ENCODE results near the gene AQP3. TPM values are rescaled to one million over a fixed set of nuclear protein-coding genes. Genes with fewer than 3 reads are reported as not detected.

AQP3 gene
- total RNA-seq, 1 experiment from 2014 or later, result 24.8 TPM

- Histone ChIP-seq H3K36me3 (ENCODE audit: control insufficient read depth, insufficient read depth, low read length) (peaks cover 6% of the 10 kb centered on the region), H3K4me3 (ENCODE audit: low read depth, low read length) (no peak overlapping the region), H3K9me3 (no peaks in the 10 kb centered on the region), H3K27me3 (replicated peaks; ENCODE audit: control insufficient read depth, insufficient read depth, low read length) (no peaks in the 10 kb centered on the region), H3K4me1 (peaks cover 8% of the 10 kb centered on the region; the same call in 1 of the 2 replicates)
- Mint-ChIP-seq H3K4me1 (ENCODE audit: low read depth, unreplicated experiment) (peaks cover 10% of the 10 kb centered on the region), H3K36me3 (ENCODE audit: insufficient read depth, unreplicated experiment) (peaks cover 47% of the 10 kb centered on the region), H3K4me3 (ENCODE audit: unreplicated experiment) (no peak overlapping the region), H3K9me3 (ENCODE audit: unreplicated experiment) (no peaks in the 10 kb centered on the region), H3K27me3 (ENCODE audit: insufficient read depth, unreplicated experiment) (no peaks in the 10 kb centered on the region), H3K27ac (ENCODE audit: unreplicated experiment) (no peak overlapping the region)
- no peak for DNase-seq
- TF ChIP-seq CTCF (IDR thresholded peaks at IDR 0.05; ENCODE audit: insufficient read depth in 1 of 2, low read depth in 1 of 2, low read length in 1 of 2, severe bottlenecking in 1 of 2, unreplicated experiment in 1 of 2), result no peak
- BruUV-seq (replicated peaks), result no TSS peak
- POLR2A ChIA-PET, result no interaction called here
- intact Hi-C loops (cut with micrococcal nuclease; ENCODE audit: unreplicated experiment), result no loop called here
- CTCF ChIA-PET, result no interaction called here
Observed at GRCh38 chr9:33468797-33469621, 21.6 kb upstream of the AQP3 start.

- BruUV-seq (replicated peaks), result no TSS peak
- peaks cover 46% of the 10 kb centered on the region for H3K36me3 Mint-ChIP-seq (ENCODE audit: insufficient read depth, unreplicated experiment)
- H3K4me3 Mint-ChIP-seq (ENCODE audit: unreplicated experiment), result no peak overlapping the region
- peaks cover 8% of the 10 kb centered on the region; the same call in 1 of the 2 replicates for H3K4me1 ChIP-seq
- H3K36me3 ChIP-seq (ENCODE audit: control insufficient read depth, insufficient read depth, low read length), result peaks cover 6% of the 10 kb centered on the region
- no peak overlapping the region for H3K4me3 ChIP-seq (ENCODE audit: low read depth, low read length)
- CTCF ChIA-PET, result interaction anchor here (2.2 kb wide), 2 partner anchors 21 to 64 kb away, joined by 22 to 56 read pairs; partner anchors contain the start of genes AQP3 and AQP7
- H3K27me3 Mint-ChIP-seq (ENCODE audit: insufficient read depth, unreplicated experiment), result no peaks in the 10 kb centered on the region
- no peak for DNase-seq
- H3K27ac Mint-ChIP-seq (ENCODE audit: unreplicated experiment), result peak overlapping the region; percentile 59
- TF ChIP-seq CTCF (IDR thresholded peaks at IDR 0.05; ENCODE audit: insufficient read depth in 1 of 2, low read depth in 1 of 2, low read length in 1 of 2, severe bottlenecking in 1 of 2, unreplicated experiment in 1 of 2), result no peak
- H3K4me1 Mint-ChIP-seq (ENCODE audit: low read depth, unreplicated experiment), result peaks cover 10% of the 10 kb centered on the region
- H3K9me3 Mint-ChIP-seq (ENCODE audit: unreplicated experiment), result no peaks in the 10 kb centered on the region
- POLR2A ChIA-PET, result no interaction called here
- intact Hi-C loops (cut with micrococcal nuclease; ENCODE audit: unreplicated experiment), result no loop called here
- H3K27me3 ChIP-seq (replicated peaks; ENCODE audit: control insufficient read depth, insufficient read depth, low read length), result no peaks in the 10 kb centered on the region
- H3K9me3 ChIP-seq, result no peaks in the 10 kb centered on the region
Observed at GRCh38 chr9:33468215-33468730, 20.9 kb upstream of the AQP3 start.

DNA sequence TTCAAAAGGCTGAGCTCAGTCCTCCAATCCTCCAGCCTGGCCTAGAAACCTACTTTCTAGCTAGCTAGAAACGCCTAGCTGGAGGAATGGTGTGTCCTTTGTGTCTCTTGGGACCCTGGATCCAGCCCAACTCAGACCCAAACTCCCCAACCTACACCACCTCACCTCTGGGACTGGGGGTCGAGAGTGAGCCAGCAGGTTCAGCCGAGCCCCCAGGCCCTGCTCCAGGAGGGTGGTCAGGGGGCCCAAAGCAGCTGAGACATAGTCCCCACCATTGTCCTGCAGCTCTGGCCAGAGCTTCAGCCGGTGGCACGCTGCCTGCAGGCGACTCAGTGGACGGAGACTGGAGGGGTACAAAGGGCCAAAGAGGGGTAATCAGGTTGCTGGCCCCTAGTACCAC, 20.1 kb upstream of the AQP3 start:
- H3K27me3 Mint-ChIP-seq (ENCODE audit: insufficient read depth, unreplicated experiment), result no peaks in the 10 kb centered on the region
- Histone ChIP-seq H3K4me3 (ENCODE audit: low read depth, low read length) (no peak overlapping the region), H3K9me3 (no peaks in the 10 kb centered on the region), H3K27me3 (replicated peaks; ENCODE audit: control insufficient read depth, insufficient read depth, low read length) (no peaks in the 10 kb centered on the region), H3K36me3 (ENCODE audit: control insufficient read depth, insufficient read depth, low read length) (peaks cover 6% of the 10 kb centered on the region), H3K4me1 (peaks cover 7% of the 10 kb centered on the region; the same call in 1 of the 2 replicates)
- CTCF ChIA-PET, result interaction anchor here (1.2 to 2.5 kb wide), 12 partner anchors 15 to 210 kb away, joined by 3 to 56 read pairs (median 8); partner anchors contain the start of genes AQP3, AQP7 and NFX1
- intact Hi-C loops (cut with micrococcal nuclease; ENCODE audit: unreplicated experiment), result loop anchor here (2.0 kb wide), 1 partner anchor 53 kb away; no protein-coding TSS in a partner anchor
- H3K4me3 Mint-ChIP-seq (ENCODE audit: unreplicated experiment), result no peak overlapping the region
- peaks cover 49% of the 10 kb centered on the region for H3K36me3 Mint-ChIP-seq (ENCODE audit: insufficient read depth, unreplicated experiment)
- peaks cover 10% of the 10 kb centered on the region for H3K4me1 Mint-ChIP-seq (ENCODE audit: low read depth, unreplicated experiment)
- no peaks in the 10 kb centered on the region for H3K9me3 Mint-ChIP-seq (ENCODE audit: unreplicated experiment)
- no peak overlapping the region for H3K27ac Mint-ChIP-seq (ENCODE audit: unreplicated experiment)
- POLR2A ChIA-PET, result no interaction called here
- TF ChIP-seq CTCF (IDR thresholded peaks at IDR 0.05; ENCODE audit: insufficient read depth in 1 of 2, low read depth in 1 of 2, low read length in 1 of 2, severe bottlenecking in 1 of 2, unreplicated experiment in 1 of 2), result no peak
- no TSS peak for BruUV-seq (replicated peaks)
- DNase-seq, result no peak
